ENCODE data around the gene CWC27. TPM values are rescaled to one million over a fixed set of nuclear protein-coding genes. Genes with fewer than 3 reads are reported as not detected.

The CWC27 gene
- total and polyA plus RNA-seq, 2 of the 13 experiments (the other 11 are each of a cell fraction or from before 2014, with no cell fraction given): 21.1 to 25.7 TPM

DNA sequence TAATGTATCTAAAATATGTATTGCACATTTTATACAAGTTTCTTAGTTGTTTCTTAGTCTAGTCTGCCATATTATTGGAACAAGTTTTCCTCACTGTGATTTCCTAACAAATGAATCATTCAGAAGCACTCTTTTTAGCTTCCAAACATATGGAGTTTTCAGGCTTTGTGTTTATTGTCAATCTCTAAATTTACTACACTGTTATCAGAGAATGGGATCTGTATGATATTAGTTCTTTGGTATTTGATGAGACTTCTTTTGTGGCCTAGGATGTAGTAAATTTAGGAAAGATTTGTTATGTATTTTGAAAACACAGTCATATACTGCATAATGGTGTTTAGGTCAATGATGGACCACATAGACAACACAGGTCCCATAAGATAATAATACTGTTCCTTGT, 25.9 kb upstream of the CWC27 start (continued):
- no peak for TF ChIP-seq ZSCAN21 (CRISPR knock-in tag; IDR thresholded peaks at IDR 0.05; ENCODE audit: borderline replicate concordance)
- TF ChIP-seq ZSCAN29 (CRISPR knock-in tag; conservative IDR thresholded peaks at IDR 0.05): no peak
- TF ChIP-seq HHEX (CRISPR knock-in tag; IDR thresholded peaks at IDR 0.05): no peak
- no peak for TF ChIP-seq ZNF790 (CRISPR knock-in tag; IDR thresholded peaks at IDR 0.05; ENCODE audit: borderline replicate concordance)
- TF ChIP-seq CBX2 (IDR thresholded peaks at IDR 0.05; ENCODE audit: low read depth, low read length): no peak
- TF ChIP-seq CBX2 (CRISPR knock-in tag; IDR thresholded peaks at IDR 0.05; ENCODE audit: low read depth): no peak
- TF ChIP-seq KLF6 (CRISPR knock-in tag; IDR thresholded peaks at IDR 0.05): no peak
- TF ChIP-seq AKNA (CRISPR knock-in tag; IDR thresholded peaks at IDR 0.05; ENCODE audit: borderline replicate concordance): no peak

GRCh38 chr5:64744914-64745313, 23.8 kb upstream of the CWC27 start:
- CTCF ChIA-PET (ENCODE audit: low intra/inter-chr PET ratio, low total read pairs): no interaction called here

More at GRCh38 chr5:64744914-64745313, 23.8 kb upstream of the CWC27 start:
- DNase-seq (ENCODE audit: low spot score) (no peak), ATAC-seq (no peak), FAIRE-seq (no peak)
- Histone ChIP-seq H3K9me3 (ENCODE audit: low read length) (no peaks in the 10 kb centered on the region), H3K27me3 (ENCODE audit: control insufficient read depth in 1 of 2, insufficient read depth in 2 of 2, low read length in 2 of 2) (no peaks in the 10 kb centered on the region), H3K27ac (ENCODE audit: extremely low read length, insufficient read depth, low read length) (no peak overlapping the region), H2AFZ (ENCODE audit: low read length) (no peak overlapping the region), H3K4me3 (replicated peaks in 1 of 3; ENCODE audit: insufficient read depth in 1 of 3, low read depth in 2 of 3, low read length in 3 of 3) (no peak overlapping the region), H3K4me1 (ENCODE audit: insufficient read depth, low read length) (no peaks in the 10 kb centered on the region), H3K36me3 (replicated peaks in 1 of 2; ENCODE audit: control insufficient read depth in 1 of 2, insufficient read depth in 2 of 2, low read length in 2 of 2) (peaks cover 1 to 12% of the 10 kb centered on the region in 2 experiments; a peak in 2 of 5 replicates), H3K4me2 (ENCODE audit: low read depth, low read length) (no peak overlapping the region), H4K20me1 (ENCODE audit: insufficient read depth, low read length) (no peaks in the 10 kb centered on the region), H3K79me2 (ENCODE audit: insufficient read depth, low read length) (peaks cover 2% of the 10 kb centered on the region), H3K9ac (ENCODE audit: insufficient read depth, low read depth, low read length) (no peak overlapping the region)
- in situ Hi-C loops (cut with HindIII; ENCODE audit: extremely low pct_ligation_motif_present, low pct_unique_long_range_greater_than_20kb) (no loop called here), intact Hi-C loops (cut with micrococcal nuclease; ENCODE audit: unreplicated experiment) (no loop called here)
- POLR2A ChIA-PET: no interaction called here
- no TSS peak for BruUV-seq (replicated peaks)
- WGBS (ENCODE audit: low lambda C conversion rate): 90% methylated on average over 1 of the region's 1 CpG
- TF ChIP-seq, protein P1, sequence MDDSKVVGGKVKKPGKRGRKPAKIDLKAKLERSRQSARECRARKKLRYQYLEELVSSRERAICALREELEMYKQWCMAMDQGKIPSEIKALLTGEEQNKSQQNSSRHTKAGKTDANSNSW (CRISPR knock-in tag; IDR thresholded peaks at IDR 0.05; ENCODE audit: borderline replicate concordance): no peak
- TF ChIP-seq TRIM24 (CRISPR knock-in tag; IDR thresholded peaks at IDR 0.05) (no peak), PHF20 (CRISPR knock-in tag; IDR thresholded peaks at IDR 0.05) (no peak), ZBTB25 (CRISPR knock-in tag; IDR thresholded peaks at IDR 0.05) (no peak), POLR2A (IDR thresholded peaks at IDR 0.05; ENCODE audit: insufficient read depth in 1 of 2, low read depth in 2 of 2, low read length in 2 of 2) (no peak), KLF16 (CRISPR knock-in tag; IDR thresholded peaks at IDR 0.05) (no peak), ZNF660 (CRISPR knock-in tag; IDR thresholded peaks at IDR 0.05; ENCODE audit: borderline replicate concordance, low read depth) (no peak), ZFP36L2 (CRISPR knock-in tag; IDR thresholded peaks at IDR 0.05) (no peak), ZNF788 (CRISPR knock-in tag; IDR thresholded peaks at IDR 0.05; ENCODE audit: borderline replicate concordance) (no peak)
- TF ChIP-seq, protein P2, sequence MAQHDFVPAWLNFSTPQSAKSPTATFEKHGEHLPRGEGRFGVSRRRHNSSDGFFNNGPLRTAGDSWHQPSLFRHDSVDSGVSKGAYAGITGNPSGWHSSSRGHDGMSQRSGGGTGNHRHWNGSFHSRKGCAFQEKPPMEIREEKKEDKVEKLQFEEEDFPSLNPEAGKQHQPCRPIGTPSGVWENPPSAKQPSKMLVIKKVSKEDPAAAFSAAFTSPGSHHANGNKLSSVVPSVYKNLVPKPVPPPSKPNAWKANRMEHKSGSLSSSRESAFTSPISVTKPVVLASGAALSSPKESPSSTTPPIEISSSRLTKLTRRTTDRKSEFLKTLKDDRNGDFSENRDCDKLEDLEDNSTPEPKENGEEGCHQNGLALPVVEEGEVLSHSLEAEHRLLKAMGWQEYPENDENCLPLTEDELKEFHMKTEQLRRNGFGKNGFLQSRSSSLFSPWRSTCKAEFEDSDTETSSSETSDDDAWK (CRISPR knock-in tag; IDR thresholded peaks at IDR 0.05): no peak
